Transverse colon (tissue), 3 donors: Measurements from ENCODE around the gene GRM7.

ENCODE experiments used
- POLR2A ChIP-seq: fragments of 450-650 bp; IDR thresholded peaks from one replicate; pipeline ENCODE4 v1.6.1; 2016; ENCODE audit warnings: antibody characterized with exemption, mild to moderate bottlenecking, moderate library complexity
- TF ChIP-seq, protein P1 (sequence below), 5 experiments: fragments of 200-600 bp in 3 of 5; fragments of 450-650 bp in 2 of 5; sonication (generic) in 3 of 5; IDR thresholded peaks; 1 replicate in 2 of 5; 2 replicates in 3 of 5; pipeline ENCODE4 v1.5.1; 2016 to 2017; ENCODE audit warnings: antibody characterized with exemption in 5 of 5, inconsistent platforms in 3 of 5, mild to moderate bottlenecking in 2 of 5, moderate library complexity in 1 of 5

DNA sequence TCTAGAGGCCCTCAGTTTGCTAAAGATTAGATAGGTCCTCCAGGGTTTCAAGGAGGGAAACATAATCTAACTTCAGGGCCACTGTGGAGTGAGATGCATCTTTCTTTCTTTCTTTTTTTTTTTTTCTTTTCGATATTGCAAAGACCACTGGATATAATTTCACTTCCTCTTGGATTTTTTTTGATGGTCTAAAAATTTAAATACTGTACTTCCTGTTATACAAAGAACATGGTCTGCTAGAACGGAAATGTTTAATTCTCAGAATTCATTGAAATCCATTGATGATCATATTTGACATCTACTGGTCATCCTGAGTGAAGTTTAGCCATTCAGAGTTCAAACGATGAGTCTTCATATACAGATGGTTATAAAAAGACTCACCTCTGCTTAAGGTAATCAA lies 832.0 kb downstream of the GRM7 start:
- TF ChIP-seq, protein P1, sequence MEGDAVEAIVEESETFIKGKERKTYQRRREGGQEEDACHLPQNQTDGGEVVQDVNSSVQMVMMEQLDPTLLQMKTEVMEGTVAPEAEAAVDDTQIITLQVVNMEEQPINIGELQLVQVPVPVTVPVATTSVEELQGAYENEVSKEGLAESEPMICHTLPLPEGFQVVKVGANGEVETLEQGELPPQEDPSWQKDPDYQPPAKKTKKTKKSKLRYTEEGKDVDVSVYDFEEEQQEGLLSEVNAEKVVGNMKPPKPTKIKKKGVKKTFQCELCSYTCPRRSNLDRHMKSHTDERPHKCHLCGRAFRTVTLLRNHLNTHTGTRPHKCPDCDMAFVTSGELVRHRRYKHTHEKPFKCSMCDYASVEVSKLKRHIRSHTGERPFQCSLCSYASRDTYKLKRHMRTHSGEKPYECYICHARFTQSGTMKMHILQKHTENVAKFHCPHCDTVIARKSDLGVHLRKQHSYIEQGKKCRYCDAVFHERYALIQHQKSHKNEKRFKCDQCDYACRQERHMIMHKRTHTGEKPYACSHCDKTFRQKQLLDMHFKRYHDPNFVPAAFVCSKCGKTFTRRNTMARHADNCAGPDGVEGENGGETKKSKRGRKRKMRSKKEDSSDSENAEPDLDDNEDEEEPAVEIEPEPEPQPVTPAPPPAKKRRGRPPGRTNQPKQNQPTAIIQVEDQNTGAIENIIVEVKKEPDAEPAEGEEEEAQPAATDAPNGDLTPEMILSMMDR (IDR thresholded peaks at IDR 0.05) = no peak
- TF ChIP-seq POLR2A = no peak
